Measurements from ENCODE around the gene ACAA1.

Gene ACAA1

DNA sequence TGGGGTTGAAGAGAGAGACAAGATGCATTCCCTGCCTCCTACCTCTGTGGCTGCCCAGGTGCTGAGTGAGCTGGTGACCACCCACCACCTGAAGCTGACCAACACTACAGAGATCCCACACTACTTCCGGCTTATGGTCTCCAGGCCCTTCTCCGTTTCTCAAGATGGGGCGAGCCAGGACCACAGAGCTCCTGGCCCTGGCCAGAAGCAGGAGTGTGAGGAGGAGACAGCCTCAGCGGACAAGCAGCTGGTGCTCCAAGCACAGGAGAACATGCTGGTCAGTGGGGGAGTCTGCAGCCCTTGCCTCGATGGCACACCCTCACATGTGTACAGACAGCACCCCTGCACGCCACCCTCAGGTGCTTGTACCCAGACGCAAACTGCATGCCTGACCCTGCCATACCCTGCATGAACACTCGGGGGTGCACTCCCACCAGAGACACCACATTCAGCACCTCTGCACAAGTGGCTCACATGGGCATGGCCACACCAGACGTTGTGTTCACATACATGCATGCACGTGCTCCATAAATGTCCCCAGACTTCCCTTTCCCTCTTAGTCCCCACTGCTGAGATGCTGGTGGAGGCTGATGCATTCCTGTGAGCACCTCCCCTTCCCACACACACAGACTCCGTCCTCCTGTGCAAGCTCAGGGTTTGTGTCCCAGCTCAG, 19.0 kb downstream of the ACAA1 start:
- peak; percentile 0 for DNase-seq

GRCh38 chr3:38117163-38117716, 19.7 kb downstream of the ACAA1 start:
- no peak for DNase-seq

GRCh38 chr3:38116471-38117162, 20.3 kb downstream of the ACAA1 start:
- DNase-seq = no peak

GRCh38 chr3:38115645-38116427, 21.1 kb downstream of the ACAA1 start:
- no peak for DNase-seq

DNA sequence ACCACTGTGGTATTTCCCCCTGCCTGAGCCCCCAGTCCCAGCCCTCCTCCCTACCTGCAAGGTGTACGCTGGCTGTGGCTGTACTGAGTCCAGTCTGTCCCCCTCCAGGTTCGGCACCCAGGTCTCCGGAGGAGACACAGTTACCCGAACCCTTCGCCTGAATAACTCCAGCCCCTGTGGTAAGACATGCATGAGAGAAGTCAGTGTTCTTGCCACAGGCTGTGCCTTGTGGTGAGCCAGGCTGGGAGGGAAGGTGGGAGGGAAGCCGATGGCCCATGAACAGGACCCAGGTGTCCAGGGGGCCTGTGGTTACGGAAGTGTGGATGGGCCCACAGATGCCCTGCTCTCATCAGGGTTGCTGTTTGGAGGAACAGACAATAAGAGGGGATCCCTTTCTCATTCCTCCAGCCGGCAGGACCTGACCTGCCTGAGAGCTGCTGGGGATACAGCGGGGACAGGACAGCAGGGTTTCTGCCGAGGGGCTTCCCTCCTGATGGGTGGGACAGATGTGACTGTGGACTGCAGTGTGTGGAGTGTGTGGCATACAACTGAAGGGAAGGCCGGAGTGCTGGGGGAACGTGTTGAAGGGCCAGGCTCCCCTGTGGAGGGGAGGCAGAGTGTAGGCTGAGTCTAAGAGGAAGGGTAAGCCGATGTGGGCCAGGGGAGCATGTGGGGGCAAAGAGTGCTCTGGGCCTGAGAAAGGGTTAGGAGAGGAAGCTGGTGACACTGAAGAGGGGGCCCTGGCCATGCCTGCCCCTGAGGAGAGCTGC, 21.9 kb downstream of the ACAA1 start:
- no peak for DNase-seq

DNA sequence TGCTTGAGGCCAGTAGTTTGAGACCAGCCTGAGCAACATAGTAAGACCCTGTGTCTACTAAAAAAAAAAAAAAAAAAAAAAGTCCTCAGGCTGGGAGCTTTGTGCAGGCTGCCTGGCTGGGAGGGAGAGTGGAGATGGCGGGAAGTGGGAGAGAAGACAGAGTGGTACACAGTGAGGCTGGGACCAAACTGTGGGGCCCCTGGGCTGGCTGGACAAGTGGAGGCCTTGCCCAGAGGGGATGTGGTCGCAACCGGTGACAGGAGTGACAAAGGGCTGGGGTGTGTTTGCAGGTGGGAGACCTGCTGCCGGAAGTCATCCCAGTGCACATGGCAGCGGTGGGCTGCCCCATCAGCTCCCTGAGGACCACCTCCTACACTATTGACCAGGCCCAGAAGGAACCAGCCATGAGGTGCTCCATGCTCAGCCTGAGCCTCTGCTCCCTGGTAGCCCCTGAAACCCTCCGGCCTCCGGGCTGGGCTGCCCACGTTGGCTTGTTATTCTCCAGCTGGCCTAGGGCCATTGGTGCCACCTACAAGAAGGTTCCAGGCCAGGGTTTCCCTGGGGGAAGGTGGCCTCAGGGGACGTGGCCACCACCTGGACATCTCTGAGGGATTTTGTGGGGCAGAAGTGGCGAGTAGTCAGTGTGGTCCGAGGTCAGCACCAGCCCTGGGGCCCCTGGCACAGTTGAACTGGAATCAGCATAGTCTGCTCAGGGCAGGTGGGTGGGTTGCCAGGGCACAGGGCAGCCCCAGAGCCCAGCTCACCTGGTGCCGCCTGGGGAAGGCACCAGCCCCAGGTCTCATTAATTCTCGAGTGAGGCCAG, 22.7 kb downstream of the ACAA1 start:
- DNase-seq = no peak

DNA sequence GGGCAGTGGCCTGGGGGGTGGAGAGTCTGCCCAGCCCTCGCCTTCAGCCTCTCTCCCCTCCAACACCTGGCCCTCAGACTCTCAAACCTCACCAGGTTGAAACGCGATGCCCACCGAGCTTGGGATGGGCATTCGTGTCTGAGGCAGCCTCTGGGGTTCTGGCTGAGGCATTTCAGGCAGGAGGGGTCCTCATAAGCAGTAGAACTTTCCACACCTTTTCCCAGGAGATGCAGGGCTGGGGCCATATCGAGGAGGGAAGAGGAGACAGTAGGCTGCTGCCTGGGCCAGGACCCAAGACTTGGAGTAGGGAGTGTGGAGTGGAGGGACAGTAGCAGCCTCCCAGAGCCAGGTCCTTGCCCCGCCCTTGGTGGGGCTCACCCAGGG, 24.6 kb downstream of the ACAA1 start:
- no peak for DNase-seq

DNA sequence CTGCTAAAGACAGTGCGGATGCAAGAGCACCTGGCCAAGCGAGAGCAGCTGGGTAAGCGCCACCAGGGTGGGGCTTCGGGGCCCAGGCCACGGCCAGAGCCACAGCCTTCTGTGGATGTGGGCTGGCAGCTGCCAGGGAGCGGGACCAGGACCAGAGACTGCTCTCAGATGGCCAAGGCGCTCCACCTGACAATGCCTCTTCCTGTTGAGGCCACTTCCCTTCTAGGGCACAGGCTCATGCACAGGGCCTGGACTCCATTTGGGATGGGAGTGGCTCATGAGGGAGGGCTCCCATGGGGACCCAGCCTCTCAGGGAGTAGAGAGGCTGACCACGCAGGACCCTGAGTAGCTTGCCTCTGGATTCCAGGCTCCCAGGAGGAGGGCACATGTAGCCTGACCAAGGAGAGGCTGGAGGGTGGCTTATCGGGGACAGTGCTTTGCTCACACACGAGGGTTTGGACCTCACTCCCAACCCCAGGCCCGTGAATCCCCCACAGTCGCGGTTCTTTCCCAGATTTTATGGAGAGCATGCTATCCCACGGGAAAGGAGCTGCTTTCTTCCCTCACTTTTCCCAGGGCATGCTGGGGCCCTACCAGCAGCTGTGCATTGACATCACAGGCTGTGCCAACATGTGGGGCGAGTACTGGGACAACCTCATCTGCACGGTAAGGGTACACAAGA, 25.1 kb downstream of the ACAA1 start:
- no peak for DNase-seq

DNA sequence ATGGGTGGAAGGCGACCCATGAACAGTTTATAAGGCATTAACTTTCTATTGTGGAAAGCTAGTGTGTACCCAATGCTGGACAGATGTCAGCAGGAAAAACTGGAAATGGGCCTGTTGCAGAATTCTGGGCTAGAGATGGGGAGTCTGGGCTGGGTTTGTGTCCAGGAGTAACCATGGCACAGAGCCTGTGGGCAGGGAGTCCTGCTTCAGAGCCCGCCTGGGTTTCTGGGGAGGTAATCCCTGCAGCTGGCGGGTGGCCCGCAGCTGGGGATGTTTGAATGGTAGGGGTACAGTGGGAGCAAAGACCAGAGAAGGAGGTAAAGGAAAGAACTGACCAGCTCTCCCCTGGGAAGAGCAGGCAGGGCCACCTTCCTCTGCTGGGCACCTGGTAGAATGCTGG, 25.7 kb downstream of the ACAA1 start:
- DNase-seq = no peak

GRCh38 chr3:38110314-38111050, 26.4 kb downstream of the ACAA1 start:
- DNase-seq = no peak

DNA sequence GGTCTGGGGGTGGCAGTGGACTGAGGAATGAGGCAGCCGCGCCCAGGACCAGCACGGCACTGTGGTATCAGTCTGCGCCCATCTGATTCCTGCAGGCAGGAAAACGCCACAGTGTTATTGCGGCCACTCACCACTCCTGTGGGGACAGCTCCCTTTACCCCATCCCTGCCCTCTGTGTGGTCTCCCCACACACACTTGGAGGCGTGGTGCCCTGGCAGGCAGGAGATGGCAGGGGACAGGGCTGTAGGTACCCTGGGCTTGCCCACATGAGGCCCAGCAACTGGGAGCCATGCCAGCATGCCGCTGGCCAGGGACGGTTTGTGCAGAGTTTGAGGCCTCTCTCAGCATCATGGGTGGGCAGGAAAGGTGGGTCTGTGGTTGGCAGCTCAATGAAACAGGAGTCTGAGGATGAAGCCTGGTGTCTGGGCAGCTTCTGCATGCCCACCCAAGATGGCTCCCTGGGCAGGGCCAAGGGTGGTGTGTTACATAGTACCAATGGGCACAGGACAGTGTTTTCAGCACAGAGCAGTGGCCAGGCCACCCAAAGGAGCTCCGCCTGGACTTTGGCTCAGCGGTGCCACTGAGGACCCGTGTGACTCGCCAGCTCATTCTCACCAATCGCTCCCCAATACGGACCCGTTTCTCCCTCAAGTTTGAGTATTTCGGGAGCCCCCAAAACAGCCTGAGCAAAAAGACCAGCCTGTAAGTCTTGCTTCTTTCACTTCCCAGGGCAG, 27.2 kb downstream of the ACAA1 start:
- no peak for DNase-seq

DNA sequence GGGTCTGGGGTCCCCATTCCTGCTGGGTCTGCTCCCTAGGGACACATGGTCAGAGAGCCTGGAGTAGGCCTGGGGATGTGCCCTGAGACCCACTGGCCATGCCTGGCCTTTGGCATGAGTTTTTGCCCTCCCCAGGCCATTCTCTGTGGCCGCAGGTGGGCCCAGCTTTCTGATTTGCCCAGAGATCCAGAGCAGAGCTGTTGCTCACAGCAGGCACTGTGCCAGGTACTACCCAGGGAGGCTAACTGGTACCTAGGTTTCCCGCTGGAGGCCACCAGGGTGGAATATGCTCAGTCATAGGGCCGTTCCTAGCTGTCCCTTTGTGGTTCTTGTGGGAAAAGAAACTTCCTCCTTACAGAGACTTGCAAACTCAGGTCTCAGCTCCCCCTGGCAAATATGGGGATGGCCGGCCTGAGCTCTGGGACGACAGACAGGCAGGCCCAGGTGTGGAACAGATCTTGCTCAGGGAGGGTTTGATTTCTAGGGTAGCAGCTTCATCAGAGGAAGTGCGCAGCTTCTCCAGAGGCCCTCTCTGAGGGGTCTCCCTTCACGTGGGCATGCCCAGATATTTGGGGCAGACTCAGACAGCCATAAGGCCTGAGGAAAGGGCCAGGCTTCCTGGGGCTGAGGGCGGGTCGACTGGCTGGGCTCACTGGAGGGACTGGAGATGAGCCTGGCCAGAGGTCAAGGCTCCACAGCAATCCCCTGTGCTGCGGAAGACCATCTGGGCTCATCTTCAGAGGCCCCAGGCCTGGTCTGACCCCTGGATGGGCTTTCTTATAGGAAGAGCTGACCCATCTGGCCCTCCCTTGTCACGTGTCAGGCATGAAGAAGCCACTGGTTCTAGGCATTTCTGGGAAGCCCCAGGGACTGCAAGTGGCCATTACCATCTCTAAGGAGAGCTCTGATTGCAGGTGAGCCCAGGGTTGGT, 28.0 kb downstream of the ACAA1 start:
- DNase-seq = no peak

- no peak for DNase-seq
Measured at GRCh38 chr3:38107911-38108648, 28.8 kb downstream of the ACAA1 start.

GRCh38 chr3:38105525-38105924, 31.4 kb downstream of the ACAA1 start:
- DNase-seq = no peak

DNA sequence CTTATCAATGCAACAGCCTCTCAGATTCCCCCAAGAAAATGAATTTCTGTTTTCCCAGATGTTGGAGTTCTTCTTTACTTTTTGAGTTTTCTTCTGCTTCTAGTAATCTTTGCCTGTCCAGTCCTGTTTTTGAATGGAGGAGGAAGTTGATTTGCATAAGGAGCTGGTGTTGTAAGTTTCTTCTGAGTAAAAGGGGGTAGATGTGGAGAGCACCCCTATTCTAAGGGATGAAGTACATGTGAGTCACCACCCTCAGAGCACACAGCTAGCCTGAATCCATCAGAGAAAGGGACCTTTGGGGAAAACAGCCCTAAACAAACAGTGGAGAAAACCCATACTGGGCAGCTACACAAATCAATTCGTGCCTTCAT, 34.5 kb downstream of the ACAA1 start:
- DNase-seq = no peak

DNA sequence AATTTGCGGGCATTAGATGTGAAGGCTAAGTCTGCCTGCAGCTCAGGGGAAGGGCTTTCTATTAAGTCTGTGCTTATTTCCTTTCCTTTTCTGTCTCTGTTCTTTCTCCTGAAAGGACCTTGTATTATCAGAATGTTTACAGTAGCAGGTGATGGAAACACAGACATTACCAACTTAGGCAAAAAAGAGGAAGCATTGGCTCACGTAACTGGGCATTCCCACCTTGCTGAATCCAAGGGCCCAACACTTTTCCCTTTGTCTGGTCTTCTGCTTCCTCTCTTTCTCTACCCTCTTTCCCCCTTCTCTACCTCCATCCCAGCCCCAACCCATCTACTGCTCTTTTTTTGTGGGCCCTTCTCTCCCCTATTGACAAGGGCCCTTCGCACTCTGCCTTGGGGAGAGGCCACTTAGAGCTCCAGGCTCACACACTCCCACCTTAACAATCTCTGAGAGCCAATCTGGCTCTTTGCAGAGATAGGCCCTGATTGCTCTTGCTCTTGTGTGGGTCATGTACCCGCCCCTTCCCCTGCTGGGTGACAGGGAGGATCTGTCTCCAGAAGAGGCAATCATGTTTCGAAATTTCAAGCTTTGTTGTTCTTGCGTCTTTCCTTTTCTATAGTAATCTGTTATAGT, 35.0 kb downstream of the ACAA1 start:
- DNase-seq = no peak

- DNase-seq = no peak
Measured at GRCh38 chr3:38100498-38100897, 36.4 kb downstream of the ACAA1 start.

GRCh38 chr3:38099518-38099917, 37.4 kb downstream of the ACAA1 start:
- no peak for DNase-seq

Data from NCI-H1092 treated with DMSO at 0.1 percent for 48 hours (cell line).